ENCODE results near the gene H1-8.

The H1-8 gene

GRCh38 chr3:129557548-129557894 lies 14.5 kb downstream of the H1-8 start:
- DNase-seq: no peak

- no peak for DNase-seq
Observed at GRCh38 chr3:129558081-129558771, 15.3 kb downstream of the H1-8 start.

DNA sequence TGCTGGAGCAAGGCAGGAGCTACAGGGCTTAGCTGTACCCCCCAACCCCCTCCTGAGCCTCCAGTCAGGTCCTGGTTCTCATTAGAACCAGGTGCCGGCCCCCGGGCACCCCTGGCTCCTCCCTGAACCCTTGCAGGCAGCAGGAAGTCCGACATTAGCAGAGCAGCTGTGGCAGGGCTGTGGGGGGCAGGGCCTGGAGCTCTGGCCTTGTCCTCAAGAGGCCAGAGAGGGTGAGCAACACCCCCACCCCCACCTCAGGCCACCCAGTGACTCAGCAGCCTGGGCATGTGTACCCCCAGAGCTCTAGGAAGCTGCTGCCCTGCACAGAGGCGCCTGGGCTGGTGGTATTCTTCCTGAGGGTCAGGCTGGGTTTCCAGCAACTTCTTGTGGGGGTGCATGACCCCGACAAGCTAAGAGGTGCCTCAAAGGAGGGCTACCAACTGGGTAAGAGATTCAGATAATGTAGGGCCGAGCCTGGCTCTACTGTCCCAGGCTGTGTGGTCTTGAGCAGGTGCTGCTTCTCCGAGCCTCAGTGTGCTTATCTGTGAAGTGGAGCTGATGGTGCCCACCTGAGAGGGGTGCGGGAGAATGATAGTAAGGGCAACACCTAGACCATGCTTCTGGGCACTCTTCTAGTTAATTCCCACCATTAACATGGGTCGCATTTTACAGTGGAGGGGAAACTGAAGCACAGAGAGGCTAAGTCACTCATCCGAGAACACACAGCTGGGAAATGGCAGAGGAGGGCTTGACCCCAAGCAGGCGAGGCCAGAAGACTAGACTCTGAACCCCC lies 16.0 kb downstream of the H1-8 start:
- DNase-seq: no peak

DNA sequence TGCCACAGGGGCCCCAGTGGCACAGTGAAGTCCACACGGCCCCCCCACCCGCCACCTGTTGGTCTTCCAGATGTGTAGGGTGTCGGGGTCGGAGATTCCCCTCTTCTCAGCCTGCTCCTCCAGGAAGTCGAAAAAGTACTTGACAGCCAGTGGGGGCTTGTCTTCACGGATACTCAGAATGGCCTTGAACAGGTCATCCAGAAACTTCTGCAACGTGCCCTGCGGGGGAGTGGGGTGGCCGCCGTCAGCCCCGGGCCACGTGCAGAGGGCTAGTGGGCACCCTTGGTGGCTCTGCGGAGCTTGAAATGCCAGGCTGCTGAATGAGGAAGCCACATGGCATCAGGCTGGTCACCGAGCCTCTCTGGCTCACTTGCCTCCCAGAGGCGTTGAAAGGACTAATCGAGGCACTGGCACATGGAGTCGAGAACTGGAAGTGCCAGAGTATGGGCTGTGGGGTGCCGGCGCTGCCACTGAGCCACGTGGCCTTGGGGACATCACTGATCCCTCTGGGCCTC lies 16.6 kb downstream of the H1-8 start:
- no peak for DNase-seq

- no peak for DNase-seq
Observed at GRCh38 chr3:129560269-129560787, 17.4 kb downstream of the H1-8 start.

DNA sequence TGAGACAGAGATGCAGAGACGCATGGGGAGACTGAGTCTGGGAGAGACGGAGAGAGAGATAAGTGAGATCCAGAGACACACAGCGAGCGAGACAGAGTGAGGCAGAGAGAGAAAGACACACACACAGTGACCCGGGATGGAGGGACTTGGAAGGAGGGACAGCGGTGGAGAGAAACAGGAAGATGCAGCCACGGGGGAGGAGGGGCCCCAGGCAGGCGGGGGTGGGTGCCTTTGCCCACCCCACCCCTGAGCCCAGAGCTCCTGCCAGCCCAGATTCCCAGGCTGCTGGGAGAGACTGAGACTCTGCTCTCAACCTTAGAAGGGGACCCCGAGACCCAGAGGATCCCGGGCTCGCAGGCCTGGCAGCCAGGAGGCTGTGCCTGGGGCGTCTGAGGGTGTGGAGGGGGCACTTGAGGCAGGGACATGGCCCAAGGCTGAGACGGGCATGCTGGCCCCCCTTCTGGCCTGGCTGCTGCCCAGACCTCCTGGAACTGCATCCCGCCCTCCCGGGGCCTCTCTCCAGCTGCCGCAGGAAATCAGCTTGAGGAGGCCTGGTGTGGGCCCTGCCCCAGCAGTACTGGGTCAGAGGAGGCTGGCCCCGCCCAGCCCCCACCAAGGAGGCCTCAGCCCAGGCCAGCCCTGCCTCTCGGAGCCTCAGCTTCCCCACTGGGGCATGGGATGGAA lies 18.1 kb downstream of the H1-8 start:
- no peak for DNase-seq

DNA sequence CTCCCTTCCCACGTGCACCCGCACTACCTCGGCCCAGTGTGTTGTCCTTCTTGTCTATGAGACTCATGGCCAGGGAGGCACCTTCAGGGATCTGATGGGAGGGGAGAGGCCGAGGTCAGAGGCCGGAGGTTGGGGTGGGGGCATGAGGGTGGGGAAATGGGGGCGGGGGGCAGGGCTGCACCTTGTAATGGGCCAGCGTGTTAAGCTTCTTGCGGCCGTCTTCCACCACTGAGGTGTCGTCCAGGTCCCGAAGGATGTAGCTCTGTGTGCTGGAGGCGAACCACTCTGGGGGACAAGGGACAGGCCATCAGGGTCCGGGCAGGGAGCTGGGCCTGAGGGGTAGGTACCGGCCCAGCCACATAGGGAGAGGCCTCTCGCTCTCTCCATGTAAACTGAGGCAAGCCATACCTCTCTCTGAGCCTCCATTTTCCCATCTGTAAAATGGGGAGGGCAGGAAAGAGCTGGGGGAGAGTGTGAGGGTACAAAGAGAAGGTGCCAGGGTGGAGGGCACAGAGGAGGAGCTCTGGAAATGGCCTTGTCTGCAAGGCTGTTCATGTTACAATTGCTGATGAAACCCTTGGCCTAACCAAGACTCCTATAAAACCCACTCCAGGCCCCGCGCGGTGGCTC lies 18.8 kb downstream of the H1-8 start:
- DNase-seq: no peak

DNA sequence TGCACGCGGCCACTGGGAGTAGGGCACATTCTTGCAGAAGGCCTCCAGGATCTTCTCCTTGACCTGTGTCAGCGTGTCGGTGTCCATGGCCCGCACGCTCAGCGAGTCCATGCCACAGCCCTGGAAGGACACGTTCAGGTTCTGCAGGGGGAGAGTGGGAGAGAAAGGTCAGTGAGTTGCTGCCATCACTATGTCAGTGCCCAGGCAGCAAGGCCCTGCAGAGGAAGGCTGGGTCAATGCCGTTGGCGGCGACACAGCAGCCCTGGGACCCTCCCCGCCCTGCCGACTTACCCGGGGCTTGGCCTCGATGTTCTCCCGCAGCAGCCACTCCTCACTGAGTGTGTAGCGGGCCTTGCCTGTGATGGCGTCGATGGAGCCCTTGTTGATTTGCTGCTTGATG lies 19.8 kb downstream of the H1-8 start:
- no peak for DNase-seq

- no peak for DNase-seq
Observed at GRCh38 chr3:129563332-129563731, 20.4 kb downstream of the H1-8 start.

DNA sequence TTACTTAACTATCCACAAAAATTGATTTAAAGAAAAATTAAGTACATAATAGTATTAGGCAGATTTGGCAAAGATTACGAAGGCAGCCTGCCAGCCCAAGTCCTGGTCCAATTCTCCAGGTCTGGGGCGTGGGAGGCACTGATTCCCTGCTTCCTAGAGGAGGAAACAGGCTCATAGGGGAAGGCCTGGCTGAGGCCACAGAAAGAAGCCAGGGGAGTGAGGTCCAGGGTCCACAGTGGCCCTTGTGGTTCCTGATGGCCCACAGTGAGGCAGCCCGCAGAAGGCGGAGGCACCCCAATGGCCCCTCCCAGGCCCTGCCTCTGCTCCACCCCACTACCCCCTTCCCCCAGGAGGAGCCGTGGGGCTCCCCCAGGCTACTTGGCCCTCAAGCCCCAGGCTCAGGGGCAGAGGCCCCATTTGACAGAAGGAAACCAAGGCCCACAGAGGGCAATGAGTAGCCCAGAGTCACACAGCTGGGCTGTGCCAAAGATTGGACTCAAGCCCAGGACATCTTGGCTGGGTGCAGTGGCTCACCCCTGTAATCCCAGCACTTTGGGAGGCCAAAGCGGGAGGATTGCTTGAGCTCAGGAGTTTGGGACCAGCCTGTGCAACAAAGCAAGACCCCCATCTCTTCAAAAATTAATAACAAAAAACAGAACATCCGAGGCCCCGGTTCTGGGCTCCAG lies 21.0 kb downstream of the H1-8 start:
- DNase-seq: no peak

DNA sequence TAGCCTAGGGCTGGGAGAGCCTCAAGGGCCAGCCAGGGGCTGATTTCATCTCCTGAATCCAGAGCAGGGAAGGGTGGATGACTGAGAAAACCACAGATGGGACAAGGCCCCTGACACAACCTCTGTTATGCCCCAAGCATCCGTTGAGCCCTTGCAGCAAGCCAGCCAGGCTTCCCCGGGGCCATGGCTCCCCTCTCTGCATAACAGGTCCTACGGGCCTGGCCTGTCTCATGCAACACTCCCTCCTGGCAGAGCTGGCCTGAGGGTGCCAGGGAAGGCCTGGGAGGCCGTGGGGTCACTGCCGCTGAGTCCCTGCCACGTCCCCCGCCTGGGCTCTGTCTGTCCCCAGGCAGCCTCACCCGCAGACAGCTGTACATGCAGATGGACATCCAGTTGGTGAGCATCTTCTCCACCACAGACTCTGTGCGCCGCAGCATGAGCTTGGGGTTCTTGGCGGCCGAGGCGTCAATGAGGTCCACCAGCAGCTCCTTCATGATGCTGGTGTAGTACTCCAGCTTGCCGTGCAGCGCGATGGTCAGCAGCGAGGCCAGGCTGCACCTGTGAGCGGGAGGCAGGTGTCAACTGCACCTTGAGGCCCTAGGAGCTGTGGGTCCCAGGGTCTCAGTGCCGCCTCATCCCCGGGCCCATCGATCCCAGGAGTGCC lies 22.1 kb downstream of the H1-8 start:
- no peak for DNase-seq

GRCh38 chr3:129565902-129566301 lies 22.9 kb downstream of the H1-8 start:
- DNase-seq: no peak

DNA sequence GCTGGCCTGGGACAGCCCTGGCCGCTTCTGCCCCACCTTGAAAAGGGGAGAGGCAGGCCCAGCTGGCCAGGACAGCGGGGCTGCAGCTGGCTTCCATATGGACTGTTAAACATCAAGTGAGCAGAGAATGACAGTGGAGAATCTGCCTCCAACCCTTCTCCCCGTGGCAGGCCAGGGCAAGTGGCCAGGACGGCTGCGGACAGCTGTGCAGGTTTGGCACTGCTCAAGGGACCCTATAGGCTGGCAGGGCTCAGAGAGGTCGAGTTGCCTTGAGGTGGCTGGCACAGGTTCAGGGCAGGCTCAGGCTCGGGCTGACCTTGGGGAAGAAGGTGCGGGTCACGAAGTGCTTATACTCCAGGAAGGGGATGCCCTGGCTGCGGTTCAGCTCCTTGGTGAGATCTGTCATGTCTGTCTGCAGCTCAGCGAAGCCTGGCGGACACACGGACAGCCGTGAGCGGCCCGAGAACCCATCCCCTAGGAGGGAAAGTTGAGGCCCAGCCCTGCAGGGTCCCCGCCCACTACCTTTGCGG lies 24.3 kb downstream of the H1-8 start:
- no peak for DNase-seq

- no peak for DNase-seq
Observed at GRCh38 chr3:129567939-129568338, 25.0 kb downstream of the H1-8 start.

- no peak for DNase-seq
Observed at GRCh38 chr3:129569856-129570255, 26.9 kb downstream of the H1-8 start.

GRCh38 chr3:129571605-129572547 lies 28.9 kb downstream of the H1-8 start:
- DNase-seq: no peak

DNA sequence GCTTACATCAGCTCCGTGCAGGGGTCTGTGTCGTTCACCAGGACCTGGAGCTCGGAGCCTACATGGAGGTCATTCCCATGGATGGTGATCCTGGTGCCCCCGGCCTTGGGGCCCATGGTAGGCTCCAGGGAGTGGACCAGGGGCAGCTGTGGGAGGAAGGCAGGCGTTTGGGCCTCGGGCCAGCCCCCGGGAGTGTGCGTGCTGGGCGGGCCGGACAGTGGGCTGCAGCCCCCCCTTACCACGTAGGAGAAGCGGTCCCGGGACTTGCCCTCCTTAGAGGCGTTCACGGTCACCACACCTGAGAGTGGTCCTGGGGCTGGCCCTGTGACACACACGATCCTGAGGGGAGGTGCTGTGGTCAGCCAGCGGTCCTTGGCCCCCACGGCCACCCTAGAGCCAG lies 29.6 kb downstream of the H1-8 start:
- no peak for DNase-seq

DNA sequence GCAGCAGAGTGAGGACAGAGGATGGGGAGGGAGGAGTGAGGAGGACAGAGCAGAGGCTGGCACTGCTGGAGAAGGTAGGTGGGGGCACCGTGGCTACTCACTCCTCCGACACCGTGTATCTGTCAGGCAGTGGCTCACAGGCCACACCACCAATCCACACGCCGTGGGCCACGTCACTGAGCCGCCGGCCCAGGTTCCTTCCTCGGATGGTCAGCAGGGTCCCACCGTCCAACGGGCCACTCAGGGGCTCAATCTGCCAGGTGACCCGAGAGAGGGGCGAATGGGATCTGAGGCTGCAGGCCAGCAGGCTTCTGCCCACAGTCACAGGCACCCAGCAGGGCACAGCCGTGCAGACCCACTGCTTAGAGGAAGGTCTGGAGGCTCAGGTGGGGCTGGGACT lies 30.5 kb downstream of the H1-8 start:
- no peak for DNase-seq

- no peak for DNase-seq
Observed at GRCh38 chr3:129574206-129574605, 31.2 kb downstream of the H1-8 start.

DNA sequence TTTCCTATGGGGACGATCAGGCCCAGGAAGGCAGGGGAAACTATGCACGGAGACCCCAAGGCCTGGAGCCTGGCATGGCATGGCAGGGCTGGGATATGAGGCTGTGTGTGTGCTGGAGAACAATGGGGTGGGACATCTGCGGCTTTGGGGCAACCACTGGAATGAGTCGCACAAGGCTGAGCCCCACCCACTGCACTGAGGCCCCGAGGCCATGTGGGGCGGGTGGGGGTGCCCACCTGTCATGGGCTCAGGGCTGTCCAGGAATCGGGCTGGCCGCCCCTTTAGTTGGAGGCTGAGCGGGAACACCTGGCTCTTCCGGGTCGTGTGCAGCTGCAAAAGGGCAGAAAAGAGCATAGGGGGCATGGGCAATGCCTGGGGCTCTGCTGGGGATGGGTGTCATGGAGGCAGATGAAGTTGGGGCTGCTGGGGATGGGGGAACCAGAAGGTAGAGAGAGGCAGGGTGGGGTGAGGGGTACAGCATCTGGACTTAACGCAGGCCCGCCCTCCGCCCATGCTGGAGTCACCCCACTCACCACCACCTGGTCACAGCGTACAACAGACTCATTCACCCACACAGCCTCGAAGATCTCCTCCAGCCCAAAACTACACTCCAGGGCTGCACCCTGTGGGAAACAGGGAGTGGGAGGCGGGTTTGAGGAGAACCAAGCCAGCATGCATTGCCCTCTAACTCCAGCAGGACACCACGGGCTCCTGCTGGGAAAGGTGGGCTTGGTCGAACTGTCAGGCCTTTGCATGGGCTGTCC lies 32.4 kb downstream of the H1-8 start:
- no peak for DNase-seq
